ENCODE measurements around the gene MRPL19.

DNA sequence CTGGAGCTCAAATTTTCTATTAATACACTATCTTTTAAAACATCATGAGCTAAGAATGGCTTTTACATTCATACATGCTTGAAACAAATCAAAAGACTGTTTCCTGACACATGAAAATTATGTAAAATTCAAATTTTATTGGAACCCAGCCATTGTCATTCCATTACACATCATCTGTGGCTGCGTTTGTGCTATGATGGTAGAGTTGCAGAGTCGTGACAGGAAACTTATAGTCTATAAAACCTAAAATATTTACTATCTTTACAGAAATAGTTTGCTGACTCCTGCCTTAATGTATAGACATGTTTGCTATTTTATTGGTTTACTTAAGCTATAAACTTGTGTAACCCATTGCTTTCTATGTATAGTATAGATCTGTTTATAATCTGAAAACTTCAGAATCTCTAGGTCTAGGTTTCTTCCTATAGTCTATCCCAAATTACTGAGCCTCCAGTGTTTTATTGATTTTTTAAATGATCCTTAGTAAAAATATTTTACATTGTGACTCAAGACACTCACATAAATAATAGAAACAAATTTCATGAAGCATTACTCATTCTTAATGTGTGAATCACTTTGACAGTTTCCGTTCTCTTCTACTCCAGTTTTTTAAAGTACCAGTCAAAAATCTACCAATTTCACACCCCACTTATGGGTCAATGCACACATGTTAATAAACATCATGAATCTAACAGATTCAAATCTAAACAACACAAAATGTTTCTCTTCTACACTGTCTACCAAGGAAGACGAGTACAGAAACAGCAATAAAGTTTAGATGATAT is 26.4 kb upstream of the MRPL19 start:
- TF ChIP-seq, protein P1, sequence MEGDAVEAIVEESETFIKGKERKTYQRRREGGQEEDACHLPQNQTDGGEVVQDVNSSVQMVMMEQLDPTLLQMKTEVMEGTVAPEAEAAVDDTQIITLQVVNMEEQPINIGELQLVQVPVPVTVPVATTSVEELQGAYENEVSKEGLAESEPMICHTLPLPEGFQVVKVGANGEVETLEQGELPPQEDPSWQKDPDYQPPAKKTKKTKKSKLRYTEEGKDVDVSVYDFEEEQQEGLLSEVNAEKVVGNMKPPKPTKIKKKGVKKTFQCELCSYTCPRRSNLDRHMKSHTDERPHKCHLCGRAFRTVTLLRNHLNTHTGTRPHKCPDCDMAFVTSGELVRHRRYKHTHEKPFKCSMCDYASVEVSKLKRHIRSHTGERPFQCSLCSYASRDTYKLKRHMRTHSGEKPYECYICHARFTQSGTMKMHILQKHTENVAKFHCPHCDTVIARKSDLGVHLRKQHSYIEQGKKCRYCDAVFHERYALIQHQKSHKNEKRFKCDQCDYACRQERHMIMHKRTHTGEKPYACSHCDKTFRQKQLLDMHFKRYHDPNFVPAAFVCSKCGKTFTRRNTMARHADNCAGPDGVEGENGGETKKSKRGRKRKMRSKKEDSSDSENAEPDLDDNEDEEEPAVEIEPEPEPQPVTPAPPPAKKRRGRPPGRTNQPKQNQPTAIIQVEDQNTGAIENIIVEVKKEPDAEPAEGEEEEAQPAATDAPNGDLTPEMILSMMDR (IDR thresholded peaks at IDR 0.05; ENCODE audit: insufficient read depth, low read length, poor library complexity, severe bottlenecking): no peak
- no peak for TF ChIP-seq EZH2phosphoT487 (conservative IDR thresholded peaks at IDR 0.05; ENCODE audit: low read length)
